ENCODE data around the gene MINK1. TPM values are rescaled to one million over a fixed set of nuclear protein-coding genes. Genes with fewer than 3 reads are reported as not detected.

Gene MINK1
- total and polyA plus RNA-seq, 8 donors: 39.6 to 79.3 (median 46.3) TPM

GRCh38 chr17:4870855-4871254 is 37.7 kb downstream of the MINK1 start:
- Histone ChIP-seq H3K4me1 (no peaks in the 10 kb centered on the region), H3K27ac (no peak overlapping the region), H3K9me3 (no peaks in the 10 kb centered on the region), H3K4me3 (no peak overlapping the region), H3K27me3 (no peaks in the 10 kb centered on the region), H3K36me3 (no peaks in the 10 kb centered on the region)
- FAIRE-seq (no peak), DNase-seq (no peak), ATAC-seq (no peak)
- 82 to 90% methylated on average over 2 of the region's 2 CpGs for WGBS, 2 donors
- TF ChIP-seq, protein P1, sequence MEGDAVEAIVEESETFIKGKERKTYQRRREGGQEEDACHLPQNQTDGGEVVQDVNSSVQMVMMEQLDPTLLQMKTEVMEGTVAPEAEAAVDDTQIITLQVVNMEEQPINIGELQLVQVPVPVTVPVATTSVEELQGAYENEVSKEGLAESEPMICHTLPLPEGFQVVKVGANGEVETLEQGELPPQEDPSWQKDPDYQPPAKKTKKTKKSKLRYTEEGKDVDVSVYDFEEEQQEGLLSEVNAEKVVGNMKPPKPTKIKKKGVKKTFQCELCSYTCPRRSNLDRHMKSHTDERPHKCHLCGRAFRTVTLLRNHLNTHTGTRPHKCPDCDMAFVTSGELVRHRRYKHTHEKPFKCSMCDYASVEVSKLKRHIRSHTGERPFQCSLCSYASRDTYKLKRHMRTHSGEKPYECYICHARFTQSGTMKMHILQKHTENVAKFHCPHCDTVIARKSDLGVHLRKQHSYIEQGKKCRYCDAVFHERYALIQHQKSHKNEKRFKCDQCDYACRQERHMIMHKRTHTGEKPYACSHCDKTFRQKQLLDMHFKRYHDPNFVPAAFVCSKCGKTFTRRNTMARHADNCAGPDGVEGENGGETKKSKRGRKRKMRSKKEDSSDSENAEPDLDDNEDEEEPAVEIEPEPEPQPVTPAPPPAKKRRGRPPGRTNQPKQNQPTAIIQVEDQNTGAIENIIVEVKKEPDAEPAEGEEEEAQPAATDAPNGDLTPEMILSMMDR (IDR thresholded peaks at IDR 0.05): no peak
- intact Hi-C loops (cut with DNase I): no loop called here

DNA sequence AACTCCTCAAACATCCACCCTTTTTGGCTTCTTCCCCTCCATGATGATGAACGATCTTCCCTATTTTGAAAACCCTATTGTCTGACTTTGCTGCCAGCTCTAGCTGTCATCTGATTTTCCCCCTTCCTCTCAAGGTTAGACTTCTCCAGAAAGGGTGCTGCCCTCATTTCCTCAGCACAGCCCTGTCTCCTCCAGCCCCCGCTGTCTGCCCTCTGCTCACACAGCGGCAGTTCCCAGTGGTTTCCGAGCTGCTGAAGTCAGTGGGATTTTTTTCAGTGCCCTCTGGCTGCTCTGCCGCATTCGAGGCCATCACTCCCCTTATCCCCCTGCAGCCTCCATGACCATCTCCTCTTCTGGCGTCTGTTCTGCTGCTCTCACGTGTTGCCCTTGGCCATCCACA is 39.6 kb downstream of the MINK1 start:
- H3K4me3 ChIP-seq: no peak overlapping the region
- intact Hi-C loops (cut with DNase I): no loop called here
- H3K27me3 ChIP-seq: no peaks in the 10 kb centered on the region
- TF ChIP-seq, protein P1 (IDR thresholded peaks at IDR 0.05): no peak
- no peaks in the 10 kb centered on the region for H3K36me3 ChIP-seq
- ATAC-seq (peak in 2 of 4 donors; percentile 56 to 77), FAIRE-seq (no peak), DNase-seq (no peak)
- WGBS, 2 donors: 67 to 76% methylated on average over 8 of the region's 8 CpGs
- H3K9me3 ChIP-seq: no peaks in the 10 kb centered on the region
- no peak overlapping the region for H3K27ac ChIP-seq
- H3K4me1 ChIP-seq: no peaks in the 10 kb centered on the region

- Histone ChIP-seq H3K4me3 (no peak overlapping the region), H3K27me3 (no peaks in the 10 kb centered on the region), H3K36me3 (no peaks in the 10 kb centered on the region), H3K4me1 (no peaks in the 10 kb centered on the region), H3K9me3 (no peaks in the 10 kb centered on the region), H3K27ac (peak overlapping the region in 1 of 4 donors; percentile 30)
- no peak for DNase-seq
- intact Hi-C loops (cut with DNase I): no loop called here
- no peak for FAIRE-seq
- TF ChIP-seq, protein P1 (IDR thresholded peaks at IDR 0.05): no peak
- 86 to 91% methylated on average over 5 of the region's 5 CpGs for WGBS, 2 donors
- peak in 1 of 4 donors; percentile 14 for ATAC-seq
Measured at GRCh38 chr17:4877089-4877488, 43.9 kb downstream of the MINK1 start.

DNA sequence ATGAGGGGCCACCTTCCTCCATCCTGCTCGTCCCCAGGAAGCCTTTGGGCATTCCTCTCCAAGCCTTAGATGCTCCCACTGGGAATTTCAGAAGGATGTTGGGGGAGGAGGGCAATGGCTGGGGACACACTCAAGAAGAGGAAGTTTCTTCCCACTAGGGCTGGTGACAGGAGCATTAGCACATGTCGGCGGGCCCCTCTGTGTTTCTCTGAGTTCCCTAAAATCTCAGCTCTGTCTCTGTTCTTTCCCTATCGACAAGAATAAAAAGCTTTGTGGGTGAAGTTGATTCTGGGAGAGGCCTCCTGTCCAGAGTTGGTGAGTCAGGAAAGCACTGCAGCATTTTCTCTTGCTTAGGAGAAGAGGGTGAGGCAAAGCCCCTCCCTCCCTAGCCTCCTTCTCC is 46.5 kb downstream of the MINK1 start:
- DNase-seq: no peak
- H3K4me1 ChIP-seq: no peaks in the 10 kb centered on the region
- intact Hi-C loops (cut with DNase I): no loop called here
- H3K27ac ChIP-seq: no peak overlapping the region
- no peaks in the 10 kb centered on the region for H3K27me3 ChIP-seq
- WGBS, 2 donors: 76 to 91% methylated on average over 4 of the region's 4 CpGs
- peaks cover 0 to 4% (median 1%) of the 10 kb centered on the region in 3 donors for H3K36me3 ChIP-seq
- TF ChIP-seq, protein P1 (IDR thresholded peaks at IDR 0.05): no peak
- no peak for ATAC-seq
- FAIRE-seq: no peak
- no peaks in the 10 kb centered on the region for H3K9me3 ChIP-seq
- H3K4me3 ChIP-seq: no peak overlapping the region

GRCh38 chr17:4880857-4881256 is 47.7 kb downstream of the MINK1 start:
- Histone ChIP-seq H3K4me3 (no peak overlapping the region), H3K27ac (no peak overlapping the region), H3K9me3 (no peaks in the 10 kb centered on the region), H3K36me3 (peaks cover 5 to 10% (median 8%) of the 10 kb centered on the region in 3 donors), H3K4me1 (no peaks in the 10 kb centered on the region), H3K27me3 (no peaks in the 10 kb centered on the region)
- no peak for DNase-seq
- WGBS, 2 donors: 87 to 88% methylated on average over 15 of the region's 15 CpGs
- intact Hi-C loops (cut with DNase I): loop anchor here in 1 of 3 donors (5.0 kb wide), 1 partner anchor 94 kb away; the partner anchor contains the start of genes GLTPD2 and VMO1
- TF ChIP-seq, protein P1 (IDR thresholded peaks at IDR 0.05): no peak
- ATAC-seq: no peak
- no peak for FAIRE-seq

Data from pancreas (tissue), 10 donors.